Right cardiac atrium (tissue), 5 donors: Measurements from ENCODE around the gene RASSF7. TPM values are rescaled to one million over a fixed set of nuclear protein-coding genes. Genes with fewer than 3 reads are reported as not detected.

Source experiments
- ATAC-seq, 2 donors: fragments of 200-7000 bp; cut with Tn5 transposase; one replicate each; pipeline versions ENCODE4 v1.8.0 to v1.9.1; 2020; ENCODE audit warnings: moderate library complexity in 2 of 2, mild to moderate bottlenecking in 1 of 2
- DNase-seq, 3 donors: peaks; one replicate each; pipeline ENCODE4 v3.0.0-alpha.2; 2020
- H3K27ac ChIP-seq: one replicate; pipeline ENCODE4 v1.5.1; 2013; ENCODE audit warnings: mild to moderate bottlenecking, low read length, control low read depth, moderate library complexity
- H3K27me3 ChIP-seq: one replicate; pipeline ENCODE4 v1.6.1; 2013; ENCODE audit not compliant: control insufficient read depth, insufficient read depth
- H3K4me1 ChIP-seq: one replicate; pipeline ENCODE4 v1.6.1; 2013; ENCODE audit warnings: low read length; ENCODE audit not compliant: control insufficient read depth, insufficient read depth
- H3K4me3 ChIP-seq: one replicate; pipeline ENCODE4 v1.5.1; 2013; ENCODE audit warnings: low read length, control low read depth
- H3K9me3 ChIP-seq: one replicate; pipeline ENCODE4 v1.6.1; 2013; ENCODE audit warnings: low read length; ENCODE audit not compliant: control insufficient read depth
- WGBS: extraction: QIAGEN DNeasy Blood & Tissue Kit; methylation state at CpG from one replicate; pipeline ENCODE4 v1.1.7; 2013; 5-methylcytosine and 5-hydroxymethylcytosine counted together
- intact Hi-C, 4 donors: fragments of 100-400 bp; cut with DNase I; formaldehyde crosslinking; loops; one replicate each; pipeline versions ENCODE4 v1.11.0 to v1.14.0; 2022 to 2023
- polyA plus RNA-seq: library from polyadenylated mRNA; stranded (reverse); fragments of 200-250 nt; gene quantifications from one replicate; pipeline ENCODE4 v1.2.3, GENCODE V29; 2013
- total RNA-seq, 4 donors: library from RNA; stranded (reverse); fragmentation: NEBNext Ultra II Directional; extraction: Animal tissue kit (Norgen Biotek cat#: 25700); gene quantifications; one replicate each; pipeline ENCODE4 v1.2.1, GENCODE V29; 2021
- donor health status: healthy with polysubstance abuse.
- donor health status: DM: no; HTN: yes; CAD: no.
- donor health status: DM: no; HTN: no; CAD: no.
- donor health status: DM: no; HTN: yes; CAD: no; lungs with severe emphysema.
- donor health status: DM: yes; HTN: yes; CAD: no.

The RASSF7 gene
- total and polyA plus RNA-seq, 5 donors, result 2.5 to 6.3 (median 3.9) TPM

GRCh38 chr11:592501-592900 lies 31.7 kb downstream of the RASSF7 start:
- no peaks in the 10 kb centered on the region for H3K9me3 ChIP-seq
- no peak overlapping the region for H3K27ac ChIP-seq
- H3K4me3 ChIP-seq, result no peak overlapping the region
- no peaks in the 10 kb centered on the region for H3K27me3 ChIP-seq
- 96% methylated on average over 22 of the region's 22 CpGs for WGBS
- no peaks in the 10 kb centered on the region for H3K4me1 ChIP-seq
- peak in 1 of 3 donors; percentile 45 for DNase-seq
- intact Hi-C loops, result no loop called here
- ATAC-seq, result no peak

GRCh38 chr11:592918-593317 lies 32.1 kb downstream of the RASSF7 start:
- ATAC-seq (no peak), DNase-seq (peak in 1 of 3 donors; percentile 39)
- Histone ChIP-seq H3K4me3 (no peak overlapping the region), H3K9me3 (no peaks in the 10 kb centered on the region), H3K27ac (no peak overlapping the region), H3K4me1 (no peaks in the 10 kb centered on the region), H3K27me3 (no peaks in the 10 kb centered on the region)
- 89% methylated on average over 10 of the region's 10 CpGs for WGBS
- intact Hi-C loops, result no loop called here

GRCh38 chr11:593347-593746 lies 32.6 kb downstream of the RASSF7 start:
- no peak overlapping the region for H3K27ac ChIP-seq
- no peaks in the 10 kb centered on the region for H3K9me3 ChIP-seq
- no peak overlapping the region for H3K4me3 ChIP-seq
- DNase-seq (peak in 1 of 3 donors; percentile 36), ATAC-seq (no peak)
- 93% methylated on average over 21 of the region's 21 CpGs for WGBS
- H3K4me1 ChIP-seq, result no peaks in the 10 kb centered on the region
- intact Hi-C loops, result no loop called here
- H3K27me3 ChIP-seq, result no peaks in the 10 kb centered on the region

GRCh38 chr11:595400-595799 lies 34.6 kb downstream of the RASSF7 start:
- Histone ChIP-seq H3K9me3 (no peaks in the 10 kb centered on the region), H3K4me1 (no peaks in the 10 kb centered on the region), H3K27me3 (no peaks in the 10 kb centered on the region), H3K4me3 (no peak overlapping the region), H3K27ac (no peak overlapping the region)
- intact Hi-C loops, result no loop called here
- DNase-seq (peak in 1 of 3 donors; percentile 32), ATAC-seq (peak in 1 of 2 donors; percentile 4)
- WGBS, result 91% methylated on average over 10 of the region's 10 CpGs

- H3K27ac ChIP-seq, result no peak overlapping the region
- peak in 1 of 3 donors; percentile 21 for DNase-seq
These were observed 35.6 kb downstream of the RASSF7 start for GRCh38 chr11:596374-596773.

GRCh38 chr11:597166-597725 lies 36.5 kb downstream of the RASSF7 start:
- H3K9me3 ChIP-seq, result no peaks in the 10 kb centered on the region
- no peaks in the 10 kb centered on the region for H3K27me3 ChIP-seq
- peak; percentile 9 to 13 for ATAC-seq
- H3K27ac ChIP-seq, result no peak overlapping the region
- H3K4me3 ChIP-seq, result no peak overlapping the region
- no peaks in the 10 kb centered on the region for H3K4me1 ChIP-seq
- peak in 2 of 3 donors; percentile 35 to 63 for DNase-seq
- 89% methylated on average over 29 of the region's 29 CpGs for WGBS
- intact Hi-C loops, result no loop called here

More at GRCh38 chr11:596374-596773, 35.6 kb downstream of the RASSF7 start:
- Histone ChIP-seq H3K9me3 (no peaks in the 10 kb centered on the region), H3K4me3 (no peak overlapping the region), H3K4me1 (no peaks in the 10 kb centered on the region), H3K27me3 (no peaks in the 10 kb centered on the region)
- intact Hi-C loops, result no loop called here
- 87% methylated on average over 10 of the region's 10 CpGs for WGBS
- ATAC-seq, result no peak

- WGBS, result 92% methylated on average over 30 of the region's 30 CpGs
- Histone ChIP-seq H3K4me1 (no peaks in the 10 kb centered on the region), H3K27ac (no peak overlapping the region), H3K27me3 (no peaks in the 10 kb centered on the region), H3K4me3 (no peak overlapping the region), H3K9me3 (no peaks in the 10 kb centered on the region)
- intact Hi-C loops, result no loop called here
- DNase-seq (peak in 1 of 3 donors; percentile 43), ATAC-seq (peak; percentile 9)
These were observed 37.4 kb downstream of the RASSF7 start for GRCh38 chr11:598005-598680.

GRCh38 chr11:601573-602245 lies 40.9 kb downstream of the RASSF7 start:
- H3K4me1 ChIP-seq, result peaks cover 2% of the 10 kb centered on the region
- H3K9me3 ChIP-seq, result no peaks in the 10 kb centered on the region
- intact Hi-C loops, result no loop called here
- 94% methylated on average over 23 of the region's 23 CpGs for WGBS
- no peak for ATAC-seq
- no peak overlapping the region for H3K4me3 ChIP-seq
- no peak overlapping the region for H3K27ac ChIP-seq
- DNase-seq, result no peak
- no peaks in the 10 kb centered on the region for H3K27me3 ChIP-seq

GRCh38 chr11:603154-603553 lies 42.4 kb downstream of the RASSF7 start:
- Histone ChIP-seq H3K27me3 (no peaks in the 10 kb centered on the region), H3K4me1 (peaks cover 2% of the 10 kb centered on the region), H3K9me3 (no peaks in the 10 kb centered on the region), H3K4me3 (no peak overlapping the region), H3K27ac (no peak overlapping the region)
- WGBS, result 91% methylated on average over 13 of the region's 13 CpGs
- intact Hi-C loops, result no loop called here
- DNase-seq (no peak), ATAC-seq (no peak)

GRCh38 chr11:605286-606129 lies 44.7 kb downstream of the RASSF7 start:
- H3K4me1 ChIP-seq, result peaks cover 2% of the 10 kb centered on the region
- intact Hi-C loops, result no loop called here
- no peak for ATAC-seq
- WGBS, result 93% methylated on average over 33 of the region's 33 CpGs
- H3K27ac ChIP-seq, result peak overlapping the region; percentile 1
- DNase-seq, result peak in 2 of 3 donors; percentile 46 to 55
- H3K4me3 ChIP-seq, result no peak overlapping the region
- no peaks in the 10 kb centered on the region for H3K27me3 ChIP-seq
- no peaks in the 10 kb centered on the region for H3K9me3 ChIP-seq
